Uterus (tissue), 4 donors: ENCODE results near the gene TP53I11. TPM values are rescaled to one million over a fixed set of nuclear protein-coding genes. Genes with fewer than 3 reads are reported as not detected.

Experiments
- DNase-seq, 2 donors: peaks; one replicate each; pipeline ENCODE4 v3.0.0-alpha.2; 2019 to 2020
- H3K27ac ChIP-seq, 2 donors: fragments of 200-600 bp; sonication (generic); 1 replicate in 1 of 2; 2 replicates in 1 of 2; pipeline ENCODE4 v1.5.1; 2016 to 2018
- H3K27me3 ChIP-seq, 2 donors: fragments of 200-600 bp; sonication (generic); one replicate each; pipeline ENCODE4 v1.5.1; 2018 to 2019; ENCODE audit warnings: control low read depth in 1 of 2
- H3K36me3 ChIP-seq, 2 donors: fragments of 200-600 bp; sonication (generic); one replicate each; pipeline ENCODE4 v1.5.1; 2019; ENCODE audit warnings: control low read depth in 1 of 2
- H3K4me1 ChIP-seq, 2 donors: fragments of 200-600 bp; sonication (generic); one replicate each; pipeline ENCODE4 v1.5.1; 2018 to 2019; ENCODE audit warnings: control low read depth in 1 of 2
- H3K4me3 ChIP-seq, 2 donors: fragments of 200-600 bp; sonication (generic); 1 replicate in 1 of 2; 2 replicates in 1 of 2; pipeline ENCODE4 v1.5.1; 2018 to 2019; ENCODE audit warnings: mild to moderate bottlenecking in 1 of 2
- H3K9me3 ChIP-seq, 2 donors: fragments of 200-600 bp; sonication (generic); one replicate each; pipeline ENCODE4 v1.5.1; 2019; ENCODE audit warnings: control low read depth in 1 of 2
- POLR2A ChIP-seq, 2 donors: fragments of 450-650 bp; IDR thresholded peaks; one replicate each; pipeline ENCODE4 v1.6.1; 2016; ENCODE audit warnings: antibody characterized with exemption in 2 of 2, mild to moderate bottlenecking in 1 of 2, moderate library complexity in 1 of 2
- intact Hi-C: fragments of 100-400 bp; cut with DNase I; formaldehyde crosslinking; loops from one replicate; pipeline ENCODE4 v1.15.1; 2023; ENCODE audit warnings: low total_unique reads
- total RNA-seq, 4 donors: library from RNA; depleted of rRNA in 3 of 4; stranded (reverse); fragments of >200 nt in 3 of 4; gene quantifications; one replicate each; pipeline versions ENCODE4 v1.1.0 to v1.2.4, GENCODE V29; 2014 to 2023
- TF ChIP-seq, protein P1 (sequence below), 4 experiments: fragments of 200-600 bp in 2 of 4; fragments of 450-650 bp in 2 of 4; sonication (generic) in 2 of 4; IDR thresholded peaks; one replicate each; pipeline ENCODE4 v1.5.1; 2016 to 2019; ENCODE audit warnings: antibody characterized with exemption in 4 of 4, mild to moderate bottlenecking in 2 of 4, moderate library complexity in 1 of 4
- donor health status: DM: yes; HTN: yes; CAD: no.

Gene TP53I11
- total RNA-seq, 4 donors from 2014 or later, result 3.8 to 53.9 (median 17.5) TPM

GRCh38 chr11:44916801-44917385 lies 33.8 kb downstream of the TP53I11 start:
- DNase-seq, result no peak
- Histone ChIP-seq H3K4me1 (no peaks in the 10 kb centered on the region), H3K9me3 (no peaks in the 10 kb centered on the region), H3K4me3 (no peak overlapping the region), H3K36me3 (no peaks in the 10 kb centered on the region), H3K27ac (no peak overlapping the region), H3K27me3 (no peaks in the 10 kb centered on the region)
- intact Hi-C loops, result no loop called here
- TF ChIP-seq, protein P1, sequence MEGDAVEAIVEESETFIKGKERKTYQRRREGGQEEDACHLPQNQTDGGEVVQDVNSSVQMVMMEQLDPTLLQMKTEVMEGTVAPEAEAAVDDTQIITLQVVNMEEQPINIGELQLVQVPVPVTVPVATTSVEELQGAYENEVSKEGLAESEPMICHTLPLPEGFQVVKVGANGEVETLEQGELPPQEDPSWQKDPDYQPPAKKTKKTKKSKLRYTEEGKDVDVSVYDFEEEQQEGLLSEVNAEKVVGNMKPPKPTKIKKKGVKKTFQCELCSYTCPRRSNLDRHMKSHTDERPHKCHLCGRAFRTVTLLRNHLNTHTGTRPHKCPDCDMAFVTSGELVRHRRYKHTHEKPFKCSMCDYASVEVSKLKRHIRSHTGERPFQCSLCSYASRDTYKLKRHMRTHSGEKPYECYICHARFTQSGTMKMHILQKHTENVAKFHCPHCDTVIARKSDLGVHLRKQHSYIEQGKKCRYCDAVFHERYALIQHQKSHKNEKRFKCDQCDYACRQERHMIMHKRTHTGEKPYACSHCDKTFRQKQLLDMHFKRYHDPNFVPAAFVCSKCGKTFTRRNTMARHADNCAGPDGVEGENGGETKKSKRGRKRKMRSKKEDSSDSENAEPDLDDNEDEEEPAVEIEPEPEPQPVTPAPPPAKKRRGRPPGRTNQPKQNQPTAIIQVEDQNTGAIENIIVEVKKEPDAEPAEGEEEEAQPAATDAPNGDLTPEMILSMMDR (IDR thresholded peaks at IDR 0.05), result no peak
- TF ChIP-seq POLR2A (IDR thresholded peaks at IDR 0.05), result no peak

GRCh38 chr11:44916331-44916730 lies 34.4 kb downstream of the TP53I11 start:
- H3K4me3 ChIP-seq, result no peak overlapping the region
- intact Hi-C loops, result no loop called here
- TF ChIP-seq, protein P1 (IDR thresholded peaks at IDR 0.05), result no peak
- TF ChIP-seq POLR2A (IDR thresholded peaks at IDR 0.05), result no peak
- H3K4me1 ChIP-seq, result no peaks in the 10 kb centered on the region
- no peaks in the 10 kb centered on the region for H3K36me3 ChIP-seq
- no peak overlapping the region for H3K27ac ChIP-seq
- DNase-seq, result no peak
- no peaks in the 10 kb centered on the region for H3K9me3 ChIP-seq
- H3K27me3 ChIP-seq, result no peaks in the 10 kb centered on the region

- Histone ChIP-seq H3K9me3 (no peaks in the 10 kb centered on the region), H3K36me3 (no peaks in the 10 kb centered on the region), H3K27me3 (no peaks in the 10 kb centered on the region), H3K4me1 (no peaks in the 10 kb centered on the region), H3K4me3 (no peak overlapping the region), H3K27ac (no peak overlapping the region)
- intact Hi-C loops, result no loop called here
- TF ChIP-seq, protein P1 (IDR thresholded peaks at IDR 0.05), result no peak
- TF ChIP-seq POLR2A (IDR thresholded peaks at IDR 0.05), result no peak
- no peak for DNase-seq
These were observed 35.1 kb downstream of the TP53I11 start for GRCh38 chr11:44915621-44916020.

DNA sequence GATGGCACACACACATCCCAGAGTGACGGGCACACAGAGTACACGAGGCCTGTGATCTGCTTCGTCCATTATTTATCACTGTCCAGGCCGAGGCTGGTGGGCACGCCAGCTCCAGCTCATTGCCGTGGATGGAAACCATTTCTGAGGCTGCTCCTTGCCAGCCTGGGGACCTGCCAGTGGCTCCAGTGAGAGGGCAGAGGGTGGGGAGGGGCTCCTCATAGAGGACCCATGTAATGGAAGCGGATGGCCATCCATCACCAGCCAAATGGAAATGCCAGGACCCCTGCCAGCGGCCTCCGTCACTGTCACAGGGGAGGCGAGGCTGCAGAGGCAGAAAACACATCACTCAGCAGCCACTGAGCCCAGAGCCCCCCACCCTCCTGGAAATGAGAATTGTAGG lies 35.7 kb downstream of the TP53I11 start:
- intact Hi-C loops, result no loop called here

GRCh38 chr11:44914105-44914504 lies 36.6 kb downstream of the TP53I11 start:
- intact Hi-C loops, result loop anchor here (5.0 kb wide), 1 partner anchor 292 kb away; no protein-coding TSS in a partner anchor
- H3K36me3 ChIP-seq, result no peaks in the 10 kb centered on the region
- H3K9me3 ChIP-seq, result no peaks in the 10 kb centered on the region
- H3K4me3 ChIP-seq, result no peak overlapping the region
- H3K27me3 ChIP-seq, result no peaks in the 10 kb centered on the region
- no peak for TF ChIP-seq POLR2A (IDR thresholded peaks at IDR 0.05)
- TF ChIP-seq, protein P1 (IDR thresholded peaks at IDR 0.05), result no peak
- H3K4me1 ChIP-seq, result no peaks in the 10 kb centered on the region
- DNase-seq, result no peak
- no peak overlapping the region for H3K27ac ChIP-seq

More for the DNA sequence above, 35.7 kb downstream of the TP53I11 start:
- TF ChIP-seq, protein P1 (IDR thresholded peaks at IDR 0.05), result no peak
- TF ChIP-seq POLR2A (IDR thresholded peaks at IDR 0.05), result no peak
- Histone ChIP-seq H3K27me3 (no peaks in the 10 kb centered on the region), H3K9me3 (no peaks in the 10 kb centered on the region), H3K36me3 (no peaks in the 10 kb centered on the region), H3K4me1 (no peaks in the 10 kb centered on the region), H3K4me3 (no peak overlapping the region), H3K27ac (no peak overlapping the region)
- DNase-seq, result no peak
